ENCODE measurements around the gene SMC6.

Gene SMC6, protein sequence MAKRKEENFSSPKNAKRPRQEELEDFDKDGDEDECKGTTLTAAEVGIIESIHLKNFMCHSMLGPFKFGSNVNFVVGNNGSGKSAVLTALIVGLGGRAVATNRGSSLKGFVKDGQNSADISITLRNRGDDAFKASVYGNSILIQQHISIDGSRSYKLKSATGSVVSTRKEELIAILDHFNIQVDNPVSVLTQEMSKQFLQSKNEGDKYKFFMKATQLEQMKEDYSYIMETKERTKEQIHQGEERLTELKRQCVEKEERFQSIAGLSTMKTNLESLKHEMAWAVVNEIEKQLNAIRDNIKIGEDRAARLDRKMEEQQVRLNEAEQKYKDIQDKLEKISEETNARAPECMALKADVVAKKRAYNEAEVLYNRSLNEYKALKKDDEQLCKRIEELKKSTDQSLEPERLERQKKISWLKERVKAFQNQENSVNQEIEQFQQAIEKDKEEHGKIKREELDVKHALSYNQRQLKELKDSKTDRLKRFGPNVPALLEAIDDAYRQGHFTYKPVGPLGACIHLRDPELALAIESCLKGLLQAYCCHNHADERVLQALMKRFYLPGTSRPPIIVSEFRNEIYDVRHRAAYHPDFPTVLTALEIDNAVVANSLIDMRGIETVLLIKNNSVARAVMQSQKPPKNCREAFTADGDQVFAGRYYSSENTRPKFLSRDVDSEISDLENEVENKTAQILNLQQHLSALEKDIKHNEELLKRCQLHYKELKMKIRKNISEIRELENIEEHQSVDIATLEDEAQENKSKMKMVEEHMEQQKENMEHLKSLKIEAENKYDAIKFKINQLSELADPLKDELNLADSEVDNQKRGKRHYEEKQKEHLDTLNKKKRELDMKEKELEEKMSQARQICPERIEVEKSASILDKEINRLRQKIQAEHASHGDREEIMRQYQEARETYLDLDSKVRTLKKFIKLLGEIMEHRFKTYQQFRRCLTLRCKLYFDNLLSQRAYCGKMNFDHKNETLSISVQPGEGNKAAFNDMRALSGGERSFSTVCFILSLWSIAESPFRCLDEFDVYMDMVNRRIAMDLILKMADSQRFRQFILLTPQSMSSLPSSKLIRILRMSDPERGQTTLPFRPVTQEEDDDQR

GRCh38 chr2:17753803-17754663, at the start of gene SMC6, which contains the start of gene GEN1:
TSS of gene SMC6 (minus strand) at chr2:17753810. CDS start at chr2:17745946, 7,864 bp downstream.
TSS of gene GEN1 (plus strand) at chr2:17754138. CDS start at chr2:17759944, 5,806 bp downstream.
- FAIRE-seq = peak; percentile 64

DNA sequence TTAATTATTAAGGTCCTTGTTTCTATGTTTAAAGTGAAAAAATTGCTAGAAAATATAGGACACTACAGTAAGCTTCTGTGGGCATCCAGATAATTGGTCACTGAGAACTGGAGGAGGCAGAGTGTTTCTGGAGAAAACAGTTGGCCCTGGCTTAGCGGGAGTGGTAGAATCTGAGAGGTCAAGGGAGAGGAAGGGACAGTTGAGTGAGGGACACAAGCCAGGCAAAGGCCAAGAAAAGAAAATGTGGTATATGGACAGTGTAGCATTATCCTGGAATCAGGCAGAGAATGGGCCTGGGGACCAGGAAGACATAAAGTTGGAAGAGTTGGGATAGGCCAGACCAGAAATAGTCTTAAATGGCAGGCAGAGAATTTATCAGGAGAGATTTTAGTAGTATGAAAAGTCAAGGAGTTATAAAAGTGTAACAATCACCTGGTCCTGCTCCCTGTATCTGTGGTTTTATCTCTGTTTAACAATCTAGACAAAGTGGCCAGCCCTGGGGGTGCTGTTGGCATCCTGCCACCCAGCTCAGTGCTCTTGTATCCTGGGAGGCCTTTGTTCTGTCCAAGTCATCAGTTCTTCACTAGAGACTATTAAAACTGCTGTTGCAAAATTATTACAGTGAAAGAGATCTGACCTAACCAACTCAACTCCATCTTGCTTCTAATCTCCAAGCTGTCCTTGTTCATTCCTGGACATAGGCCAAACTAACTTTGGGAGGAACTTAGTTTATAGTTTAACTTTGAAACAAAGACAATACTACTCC, 47.3 kb upstream of the SMC6 start:
- no peak for FAIRE-seq

DNA sequence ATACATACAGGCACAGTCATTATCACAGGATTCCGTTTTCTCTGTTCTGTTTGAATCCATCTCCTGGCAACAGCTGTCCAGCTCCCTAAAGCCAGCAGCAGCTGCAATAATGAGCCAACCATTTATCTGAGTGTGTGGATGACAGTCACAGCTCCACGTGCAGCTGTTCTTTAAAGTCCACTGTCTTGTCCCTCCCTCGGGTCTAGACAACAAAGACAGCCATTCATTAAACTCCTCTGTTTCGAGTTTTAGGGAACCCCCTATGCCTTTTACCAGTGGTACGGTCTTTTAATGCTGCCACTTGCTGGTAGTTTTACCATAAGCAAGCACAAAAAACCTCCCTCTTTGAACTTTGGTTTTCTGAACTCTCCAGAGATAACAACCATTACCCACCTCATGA, 46.6 kb upstream of the SMC6 start:
- FAIRE-seq = no peak

DNA sequence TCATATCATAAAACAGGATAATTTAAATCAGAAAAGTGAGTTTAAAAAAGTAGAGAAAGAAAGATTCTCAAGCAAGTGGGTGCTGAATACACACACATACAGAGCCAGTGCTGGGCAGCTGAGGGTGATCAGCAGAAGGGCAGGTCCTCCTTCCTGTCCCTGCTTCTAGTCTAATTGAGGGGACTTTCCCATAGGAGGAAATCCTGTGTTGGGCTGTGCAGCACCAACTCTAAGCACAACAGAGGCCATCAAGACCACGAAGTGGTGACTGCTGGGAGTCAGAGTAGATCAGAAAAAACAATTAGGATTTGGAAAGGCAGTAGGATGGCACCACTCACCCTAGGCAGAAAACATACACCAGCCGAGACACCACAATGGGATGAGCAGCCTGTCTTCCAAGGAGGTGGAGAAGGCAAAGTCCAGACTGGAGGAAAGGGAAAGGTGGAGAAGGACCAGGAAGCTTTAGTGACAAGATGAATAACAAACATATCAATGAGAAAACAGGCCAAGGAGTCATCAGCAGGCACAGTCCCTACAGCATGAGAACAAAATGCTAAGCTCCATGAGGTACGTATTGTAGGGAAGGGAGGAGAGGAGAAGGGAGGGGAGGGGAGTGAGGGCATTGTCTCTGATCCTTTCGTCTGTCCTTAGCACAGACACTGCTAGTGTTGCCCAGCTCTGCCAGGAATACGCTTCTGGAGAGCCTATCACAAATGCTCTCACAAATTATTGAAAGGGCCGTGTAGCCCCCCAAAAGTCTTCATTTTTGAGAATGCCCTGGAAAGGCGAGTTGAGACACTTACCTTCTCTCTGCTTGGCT, 45.9 kb upstream of the SMC6 start:
- FAIRE-seq = no peak

DNA sequence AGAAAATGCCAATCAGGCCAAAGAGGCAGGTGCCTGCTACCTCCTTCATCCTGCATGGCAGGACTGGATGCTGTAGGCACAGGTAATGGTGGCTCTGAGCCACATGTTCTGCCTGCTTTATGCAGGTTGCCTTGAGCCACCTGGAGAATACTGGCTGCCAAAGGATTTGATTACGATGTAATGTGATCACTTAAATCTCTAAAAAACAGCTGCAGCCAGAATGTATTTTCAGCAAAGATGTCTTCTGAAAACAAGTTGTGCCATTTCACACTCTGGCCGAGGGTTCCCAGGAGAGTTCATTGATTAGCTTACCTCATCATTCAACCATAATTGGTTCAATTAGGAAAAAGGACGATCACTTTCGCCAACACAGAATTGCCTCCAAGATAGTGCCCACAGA, 44.7 kb upstream of the SMC6 start:
- no peak for FAIRE-seq

- no peak for FAIRE-seq
Measured at GRCh38 chr2:17795309-17795708, 41.7 kb upstream of the SMC6 start.

- FAIRE-seq = no peak
Measured at GRCh38 chr2:17793803-17794354, 40.3 kb upstream of the SMC6 start.

DNA sequence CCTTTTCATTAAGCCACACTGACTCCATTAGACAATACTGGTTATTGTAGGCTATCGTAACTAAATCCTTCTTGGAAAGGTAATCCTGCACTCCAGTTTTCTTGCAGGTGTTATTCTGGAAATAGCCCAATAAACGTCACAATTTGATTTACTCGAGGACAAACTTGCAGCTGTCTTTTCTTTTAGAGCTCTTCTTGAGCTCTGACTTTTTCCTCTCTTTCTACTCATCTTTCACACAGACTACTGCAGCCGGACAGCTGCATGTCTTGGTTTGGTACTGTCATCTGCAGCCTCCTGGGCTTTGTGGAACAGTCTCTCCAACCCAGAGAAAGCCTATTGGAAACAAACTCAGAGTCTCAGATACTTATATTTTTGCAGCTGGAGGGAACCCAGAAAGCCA, 39.7 kb upstream of the SMC6 start:
- FAIRE-seq = no peak

DNA sequence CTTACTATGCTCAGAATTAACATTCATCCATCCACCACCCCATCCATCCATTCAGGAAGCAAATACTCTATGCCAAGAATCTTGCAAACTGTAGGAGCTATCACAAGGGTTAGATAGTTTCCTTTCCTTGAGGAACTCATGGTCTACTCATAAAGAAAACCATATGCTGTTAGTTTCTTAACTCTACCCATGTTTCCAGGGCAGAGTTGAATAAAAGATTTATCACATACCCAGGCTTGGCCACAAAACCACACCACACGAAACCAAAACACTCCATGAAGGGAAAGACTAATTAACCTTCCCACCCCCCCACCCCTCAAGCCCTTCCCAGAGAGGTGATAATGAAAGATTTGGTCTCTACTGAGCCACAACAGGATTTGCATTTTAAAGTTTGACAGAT, 38.9 kb upstream of the SMC6 start:
- no peak for FAIRE-seq

DNA sequence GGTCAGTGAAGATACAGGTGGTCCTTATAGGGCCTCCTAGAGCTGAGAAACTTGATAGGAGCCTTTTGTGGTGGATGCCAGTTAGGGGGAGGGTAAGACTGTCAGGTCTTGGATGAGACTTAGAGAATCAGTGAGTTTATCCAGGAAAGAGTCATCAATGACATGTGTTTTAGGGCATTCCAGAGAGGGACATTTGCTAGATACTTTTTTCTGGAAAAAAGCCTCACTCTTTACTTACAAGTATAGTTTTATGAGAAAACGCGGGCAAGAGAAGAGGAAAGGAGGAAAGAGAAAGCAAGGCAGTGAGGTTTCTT, 38.2 kb upstream of the SMC6 start:
- no peak for FAIRE-seq

- FAIRE-seq = no peak
Measured at GRCh38 chr2:17791121-17791816, 37.7 kb upstream of the SMC6 start.

GRCh38 chr2:17790536-17790935, 36.9 kb upstream of the SMC6 start:
- FAIRE-seq = no peak

DNA sequence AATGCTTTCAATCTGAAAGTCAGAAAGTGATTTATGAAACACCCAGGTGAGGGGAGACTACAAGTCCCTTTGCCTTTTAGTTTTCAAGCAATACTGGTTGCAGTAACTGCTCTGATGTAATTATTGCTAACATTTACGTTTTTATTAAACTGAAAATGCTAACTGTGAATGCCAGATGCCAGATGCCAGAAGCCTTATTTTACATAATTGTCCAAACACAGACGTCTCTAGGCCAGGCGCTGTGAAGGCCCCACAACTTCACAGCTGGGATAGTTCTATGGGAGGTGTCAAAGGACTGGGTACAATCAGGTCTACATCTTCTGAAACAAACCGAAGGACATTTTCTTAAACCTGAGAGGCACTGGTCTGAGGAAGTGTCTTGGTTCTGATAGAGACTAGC, 35.2 kb upstream of the SMC6 start:
- FAIRE-seq = no peak

GRCh38 chr2:17786727-17787126, 33.1 kb upstream of the SMC6 start:
- FAIRE-seq = no peak

GRCh38 chr2:17781482-17781881, 27.9 kb upstream of the SMC6 start:
- no peak for FAIRE-seq

DNA sequence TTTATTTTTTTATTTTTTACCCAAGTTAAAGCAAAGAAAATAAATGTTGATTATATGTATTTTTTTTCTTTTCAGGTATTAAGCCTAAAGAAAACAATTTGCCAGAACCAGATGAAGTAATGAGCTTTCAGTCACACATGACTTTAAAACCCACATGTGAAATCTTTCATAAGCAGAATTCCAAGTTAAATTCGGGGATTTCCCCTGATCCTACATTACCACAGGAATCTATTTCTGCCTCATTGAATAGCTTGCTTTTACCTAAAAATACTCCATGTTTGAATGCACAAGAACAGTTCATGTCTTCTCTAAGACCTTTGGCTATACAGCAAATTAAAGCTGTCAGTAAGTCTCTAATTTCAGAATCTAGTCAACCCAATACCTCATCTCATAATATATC, 26.9 kb upstream of the SMC6 start:
- no peak for FAIRE-seq

GRCh38 chr2:17772532-17772931, 18.9 kb upstream of the SMC6 start:
- FAIRE-seq = peak; percentile 9

DNA sequence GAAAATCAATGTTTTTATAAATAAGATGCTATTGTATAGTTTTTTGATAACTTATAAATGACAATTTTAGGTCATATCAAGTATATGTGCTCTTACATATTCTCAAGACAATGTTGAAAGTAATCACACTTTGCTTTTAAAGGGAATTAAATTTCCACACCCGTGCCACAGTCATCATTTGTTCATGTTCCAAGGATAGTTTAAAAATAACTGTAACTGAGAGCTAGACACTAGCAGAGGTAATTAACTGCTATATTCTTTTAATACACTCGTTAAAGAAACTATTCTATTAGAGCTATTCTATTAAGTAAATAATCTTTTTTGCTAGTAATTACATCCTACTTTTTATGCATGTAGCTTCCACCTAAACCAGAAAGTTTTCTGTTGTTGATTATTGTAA, 18.3 kb upstream of the SMC6 start:
- FAIRE-seq = peak; percentile 68

- FAIRE-seq = no peak
Measured at GRCh38 chr2:17768894-17769293, 15.3 kb upstream of the SMC6 start.

DNA sequence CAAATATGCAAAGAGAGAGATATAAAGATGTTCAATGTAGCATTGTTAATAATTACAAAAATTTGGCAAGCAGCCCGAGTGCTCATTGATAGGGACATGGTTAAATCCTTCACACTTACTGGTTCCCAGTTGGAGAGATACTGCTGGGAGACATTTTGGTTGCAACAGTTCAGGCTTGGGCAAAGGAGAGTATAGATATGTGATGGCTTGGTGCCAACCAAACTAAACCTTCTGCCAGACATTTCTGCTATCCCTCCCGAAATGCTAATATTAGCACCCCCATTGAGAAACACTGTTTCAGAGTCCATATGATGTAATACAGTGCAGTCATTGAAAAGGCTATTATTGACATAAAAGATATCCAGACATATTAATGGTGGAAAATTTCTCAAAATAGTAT, 11.8 kb upstream of the SMC6 start:
- FAIRE-seq = no peak
